ENCODE measurements around the gene EFCAB12.

EFCAB12 gene

GRCh38 chr3:129429602-129430001 lies 1.2 kb upstream of the EFCAB12 start:
- Histone ChIP-seq H3K79me2 (ENCODE audit: insufficient read depth, low read length) (0 out of 2 replicates have a peak, but pooled peaks cover under 1% of the 10 kb centered on the region), H3K36me3 (ENCODE audit: insufficient read depth, low read length) (peaks cover 61% of the 10 kb centered on the region), H3K9ac (ENCODE audit: low read depth, low read length) (no peak overlapping the region), H3K4me1 (ENCODE audit: insufficient read depth, low read length) (peaks cover 4% of the 10 kb centered on the region; the same call in 1 of the 2 replicates), H3K27me3 (ENCODE audit: insufficient read depth, low read length, poor library complexity) (no peaks in the 10 kb centered on the region), H3K27ac (ENCODE audit: low read length) (no peak overlapping the region), H3K4me2 (ENCODE audit: insufficient read depth, low read length) (no peak overlapping the region), H2AFZ (ENCODE audit: low read depth, low read length) (no peak overlapping the region), H3K9me3 (ENCODE audit: insufficient read depth, low read length, severe bottlenecking) (no peaks in the 10 kb centered on the region), H4K20me1 (ENCODE audit: insufficient read depth, low read length) (0 out of 2 replicates have a peak, but pooled peaks cover 2% of the 10 kb centered on the region), H3K4me3 (ENCODE audit: low read depth in 1 of 2, low read length in 2 of 2) (no peak overlapping the region)
- TF ChIP-seq EZH2 (IDR thresholded peaks at IDR 0.05; ENCODE audit: borderline replicate concordance, low read depth, low read length, severe bottlenecking): no peak
- TF ChIP-seq, protein P1, sequence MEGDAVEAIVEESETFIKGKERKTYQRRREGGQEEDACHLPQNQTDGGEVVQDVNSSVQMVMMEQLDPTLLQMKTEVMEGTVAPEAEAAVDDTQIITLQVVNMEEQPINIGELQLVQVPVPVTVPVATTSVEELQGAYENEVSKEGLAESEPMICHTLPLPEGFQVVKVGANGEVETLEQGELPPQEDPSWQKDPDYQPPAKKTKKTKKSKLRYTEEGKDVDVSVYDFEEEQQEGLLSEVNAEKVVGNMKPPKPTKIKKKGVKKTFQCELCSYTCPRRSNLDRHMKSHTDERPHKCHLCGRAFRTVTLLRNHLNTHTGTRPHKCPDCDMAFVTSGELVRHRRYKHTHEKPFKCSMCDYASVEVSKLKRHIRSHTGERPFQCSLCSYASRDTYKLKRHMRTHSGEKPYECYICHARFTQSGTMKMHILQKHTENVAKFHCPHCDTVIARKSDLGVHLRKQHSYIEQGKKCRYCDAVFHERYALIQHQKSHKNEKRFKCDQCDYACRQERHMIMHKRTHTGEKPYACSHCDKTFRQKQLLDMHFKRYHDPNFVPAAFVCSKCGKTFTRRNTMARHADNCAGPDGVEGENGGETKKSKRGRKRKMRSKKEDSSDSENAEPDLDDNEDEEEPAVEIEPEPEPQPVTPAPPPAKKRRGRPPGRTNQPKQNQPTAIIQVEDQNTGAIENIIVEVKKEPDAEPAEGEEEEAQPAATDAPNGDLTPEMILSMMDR (IDR thresholded peaks at IDR 0.05; ENCODE audit: borderline replicate concordance, extremely low read depth, low read length, poor library complexity, severe bottlenecking): no peak
- DNase-seq (no peak), ATAC-seq (ENCODE audit: insufficient read depth, low read depth) (0 out of 3 replicates have a peak, but pooled peaks have one; percentile 31)

- H4K20me1 ChIP-seq (ENCODE audit: insufficient read depth, low read length): 0 out of 2 replicates have a peak, but pooled peaks cover 2% of the 10 kb centered on the region
- H3K27ac ChIP-seq (ENCODE audit: low read length): no peak overlapping the region
- no peaks in the 10 kb centered on the region for H3K27me3 ChIP-seq (ENCODE audit: insufficient read depth, low read length, poor library complexity)
- 0 out of 2 replicates have a peak, but pooled peaks cover 3% of the 10 kb centered on the region for H3K4me1 ChIP-seq (ENCODE audit: insufficient read depth, low read length)
- H2AFZ ChIP-seq (ENCODE audit: low read depth, low read length): no peak overlapping the region
- peaks cover 58% of the 10 kb centered on the region for H3K36me3 ChIP-seq (ENCODE audit: insufficient read depth, low read length)
- no peak overlapping the region for H3K9ac ChIP-seq (ENCODE audit: low read depth, low read length)
- no peak overlapping the region for H3K4me2 ChIP-seq (ENCODE audit: insufficient read depth, low read length)
- TF ChIP-seq EZH2 (IDR thresholded peaks at IDR 0.05; ENCODE audit: borderline replicate concordance, low read depth, low read length, severe bottlenecking): no peak
- TF ChIP-seq, protein P1 (IDR thresholded peaks at IDR 0.05; ENCODE audit: borderline replicate concordance, extremely low read depth, low read length, poor library complexity, severe bottlenecking): no peak
- DNase-seq (no peak), ATAC-seq (ENCODE audit: insufficient read depth, low read depth) (no peak)
- H3K79me2 ChIP-seq (ENCODE audit: insufficient read depth, low read length): no peaks in the 10 kb centered on the region
- no peak overlapping the region for H3K4me3 ChIP-seq (ENCODE audit: low read depth in 1 of 2, low read length in 2 of 2)
- no peaks in the 10 kb centered on the region for H3K9me3 ChIP-seq (ENCODE audit: insufficient read depth, low read length, severe bottlenecking)
These were observed 630 bp upstream of the EFCAB12 start for GRCh38 chr3:129429080-129429451.

DNA sequence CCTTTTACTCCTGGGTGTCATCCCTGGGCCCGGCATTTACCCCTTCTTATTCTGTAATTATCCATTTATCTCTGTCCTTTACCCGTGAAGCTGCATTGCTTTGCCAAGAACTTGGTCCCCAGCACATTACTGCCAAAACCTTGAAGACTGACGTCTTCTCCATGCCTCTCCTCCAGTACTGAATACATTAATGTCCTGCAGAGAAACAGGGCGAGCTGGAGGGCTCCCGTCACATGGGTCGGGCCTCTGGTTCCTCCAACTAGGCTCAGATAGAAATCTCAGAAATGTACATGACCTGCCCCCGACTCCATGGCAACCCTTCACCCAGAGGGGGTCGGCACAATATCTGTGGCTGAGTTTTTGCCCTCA lies 445 bp downstream of the EFCAB12 start:
- H3K9ac ChIP-seq (ENCODE audit: low read depth, low read length): no peak overlapping the region
- ATAC-seq (ENCODE audit: insufficient read depth, low read depth) (peak; percentile 10; the same call in 1 of the 3 replicates), DNase-seq (no peak)
- H3K4me3 ChIP-seq (ENCODE audit: low read depth in 1 of 2, low read length in 2 of 2): no peak overlapping the region
- no peaks in the 10 kb centered on the region for H3K9me3 ChIP-seq (ENCODE audit: insufficient read depth, low read length, severe bottlenecking)
- 0 out of 2 replicates have a peak, but pooled peaks cover 3% of the 10 kb centered on the region for H3K4me1 ChIP-seq (ENCODE audit: insufficient read depth, low read length)
- no peaks in the 10 kb centered on the region for H3K79me2 ChIP-seq (ENCODE audit: insufficient read depth, low read length)
- TF ChIP-seq EZH2 (IDR thresholded peaks at IDR 0.05; ENCODE audit: borderline replicate concordance, low read depth, low read length, severe bottlenecking): no peak
- TF ChIP-seq, protein P1 (IDR thresholded peaks at IDR 0.05; ENCODE audit: borderline replicate concordance, extremely low read depth, low read length, poor library complexity, severe bottlenecking): no peak
- no peaks in the 10 kb centered on the region for H3K27me3 ChIP-seq (ENCODE audit: insufficient read depth, low read length, poor library complexity)
- no peak overlapping the region for H3K27ac ChIP-seq (ENCODE audit: low read length)
- no peak overlapping the region for H3K4me2 ChIP-seq (ENCODE audit: insufficient read depth, low read length)
- no peak overlapping the region for H2AFZ ChIP-seq (ENCODE audit: low read depth, low read length)
- H3K36me3 ChIP-seq (ENCODE audit: insufficient read depth, low read length): peaks cover 47% of the 10 kb centered on the region
- 0 out of 2 replicates have a peak, but pooled peaks cover 2% of the 10 kb centered on the region for H4K20me1 ChIP-seq (ENCODE audit: insufficient read depth, low read length)
